Effector memory CD8-positive, alpha-beta T cell (primary cell): ENCODE results near the gene MEGF6.

ENCODE experiments used
- ATAC-seq: fragments of 150-1000 bp; cut with Tn5 transposase; replicated peaks from 2 replicates; pipeline ENCODE4 v1.10.0; 2021; ENCODE audit warnings: mild to moderate bottlenecking, moderate library complexity
- DNase-seq, 3 experiments: peaks; one replicate each; pipeline ENCODE4 v3.0.0; 2021
- H3K27ac Mint-ChIP-seq, 2 donors: one replicate each; pipeline ENCODE4 v1.8.0; 2022; ENCODE audit warnings: mild to moderate bottlenecking in 2 of 2, mixed read lengths in 2 of 2, moderate library complexity in 2 of 2
- H3K27me3 Mint-ChIP-seq, 2 donors: one replicate each; pipeline ENCODE4 v1.8.0; 2022; ENCODE audit warnings: mixed read lengths in 2 of 2
- H3K36me3 Mint-ChIP-seq: one replicate; pipeline ENCODE4 v1.8.0; 2022; ENCODE audit warnings: mild to moderate bottlenecking, moderate library complexity, mixed read lengths; ENCODE audit not compliant: insufficient read depth
- H3K4me1 Mint-ChIP-seq, 2 donors: one replicate each; pipeline ENCODE4 v1.8.0; 2022; ENCODE audit warnings: low read depth in 2 of 2, mixed read lengths in 2 of 2
- H3K4me3 Mint-ChIP-seq, 2 donors: one replicate each; pipeline ENCODE4 v1.8.0; 2022; ENCODE audit warnings: mild to moderate bottlenecking in 2 of 2, mixed read lengths in 2 of 2, moderate library complexity in 2 of 2
- H3K9me3 Mint-ChIP-seq, 2 donors: one replicate each; pipeline ENCODE4 v1.8.0; 2022; ENCODE audit warnings: mixed read lengths in 2 of 2

MEGF6 gene

DNA sequence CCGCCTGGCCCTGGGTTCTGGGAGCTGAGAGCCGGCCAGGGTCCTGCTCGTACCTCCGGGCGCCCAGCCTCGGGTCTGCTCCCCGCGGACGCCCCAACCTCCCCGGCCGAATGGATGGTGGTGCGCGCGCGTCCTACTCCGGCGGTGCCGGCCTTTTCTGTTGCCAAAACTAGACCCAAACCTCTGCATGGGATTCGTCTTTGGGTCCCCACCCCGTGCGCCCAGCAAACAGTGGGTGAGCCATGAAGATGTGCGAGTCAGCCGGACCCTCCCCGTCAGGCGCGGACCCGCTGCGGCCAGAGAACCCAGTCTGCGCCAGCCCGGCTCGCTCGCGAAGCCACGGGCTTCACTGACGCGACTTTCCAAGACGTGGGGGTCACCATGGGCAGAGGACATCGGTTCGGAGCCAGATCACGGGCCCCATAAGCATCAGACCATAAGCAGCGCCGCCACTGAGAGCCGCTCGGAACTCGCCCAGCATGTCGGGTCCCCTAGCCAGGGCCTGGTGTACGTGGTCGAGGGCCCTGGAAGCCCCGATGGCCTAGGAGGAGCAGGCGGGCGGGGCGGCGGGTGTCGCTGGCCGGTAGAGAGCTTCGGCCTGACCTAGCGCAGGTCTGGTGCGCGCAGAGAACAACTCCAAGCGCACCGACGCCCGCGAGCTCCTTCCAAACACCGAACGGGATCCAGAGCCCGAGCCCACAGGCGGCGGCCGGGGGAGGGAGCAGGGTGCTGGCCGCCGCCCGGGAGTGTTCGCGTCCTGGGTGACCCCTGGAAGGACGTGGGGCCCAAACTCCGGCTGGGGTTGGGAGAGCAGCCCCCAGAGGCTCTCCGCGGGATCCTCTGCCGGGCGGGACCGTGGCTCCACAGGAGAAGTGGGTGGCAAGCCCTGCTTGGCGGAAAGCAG is 40.0 kb upstream of the MEGF6 start:
- H3K27me3 Mint-ChIP-seq, result peaks cover 34 to 44% of the 10 kb centered on the region in 2 donors
- no peak for ATAC-seq
- peaks cover 16 to 30% of the 10 kb centered on the region in 2 donors for H3K4me1 Mint-ChIP-seq
- no peak for DNase-seq
- H3K9me3 Mint-ChIP-seq, result no peaks in the 10 kb centered on the region
- peak overlapping the region; percentile 66 to 75 for H3K4me3 Mint-ChIP-seq
- no peak overlapping the region for H3K27ac Mint-ChIP-seq
- H3K36me3 Mint-ChIP-seq, result peaks cover 12% of the 10 kb centered on the region

DNA sequence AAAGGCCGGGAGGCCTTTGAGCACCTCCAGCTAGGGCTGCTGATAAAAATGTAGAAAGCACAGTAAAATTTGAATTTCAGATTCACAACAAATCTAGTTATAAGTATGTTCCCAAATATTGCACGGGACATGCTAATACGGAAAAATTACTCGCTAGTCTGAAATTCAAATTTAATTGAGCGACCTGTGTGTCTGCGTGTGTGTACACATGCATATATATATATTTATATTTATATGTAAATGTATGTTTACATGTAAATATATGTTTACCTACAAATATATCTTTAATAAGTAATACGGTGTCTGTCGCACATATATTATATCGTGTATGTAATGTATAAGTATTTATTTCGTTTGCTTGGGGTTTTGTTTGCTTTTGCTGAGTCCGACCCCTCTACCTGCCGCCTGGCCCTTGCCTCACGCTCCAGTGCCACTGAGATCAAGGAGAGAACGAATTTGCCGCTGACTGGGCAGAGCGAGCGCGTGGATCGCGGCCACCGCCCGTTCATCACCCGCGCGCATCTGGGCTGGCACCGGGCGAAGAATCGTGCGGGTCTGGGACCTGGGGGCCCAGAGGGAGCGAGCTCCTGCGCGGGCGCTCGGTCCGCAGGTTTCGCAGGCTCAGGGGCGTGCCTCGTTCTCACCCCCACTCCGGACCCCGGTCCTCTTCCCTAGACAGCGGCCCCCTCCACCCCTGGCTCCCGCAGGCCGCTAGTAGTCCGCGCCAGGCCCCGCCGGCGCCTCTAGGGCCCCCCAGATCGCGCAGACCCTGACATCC is 39.1 kb upstream of the MEGF6 start:
- Mint-ChIP-seq H3K27ac (peak overlapping the region; percentile 35 to 44), H3K4me1 (peaks cover 16 to 30% of the 10 kb centered on the region in 2 donors), H3K9me3 (no peaks in the 10 kb centered on the region), H3K36me3 (peaks cover 16% of the 10 kb centered on the region), H3K4me3 (peak overlapping the region; percentile 80), H3K27me3 (peaks cover 25 to 36% of the 10 kb centered on the region in 2 donors)
- ATAC-seq (no peak), DNase-seq (no peak)

DNA sequence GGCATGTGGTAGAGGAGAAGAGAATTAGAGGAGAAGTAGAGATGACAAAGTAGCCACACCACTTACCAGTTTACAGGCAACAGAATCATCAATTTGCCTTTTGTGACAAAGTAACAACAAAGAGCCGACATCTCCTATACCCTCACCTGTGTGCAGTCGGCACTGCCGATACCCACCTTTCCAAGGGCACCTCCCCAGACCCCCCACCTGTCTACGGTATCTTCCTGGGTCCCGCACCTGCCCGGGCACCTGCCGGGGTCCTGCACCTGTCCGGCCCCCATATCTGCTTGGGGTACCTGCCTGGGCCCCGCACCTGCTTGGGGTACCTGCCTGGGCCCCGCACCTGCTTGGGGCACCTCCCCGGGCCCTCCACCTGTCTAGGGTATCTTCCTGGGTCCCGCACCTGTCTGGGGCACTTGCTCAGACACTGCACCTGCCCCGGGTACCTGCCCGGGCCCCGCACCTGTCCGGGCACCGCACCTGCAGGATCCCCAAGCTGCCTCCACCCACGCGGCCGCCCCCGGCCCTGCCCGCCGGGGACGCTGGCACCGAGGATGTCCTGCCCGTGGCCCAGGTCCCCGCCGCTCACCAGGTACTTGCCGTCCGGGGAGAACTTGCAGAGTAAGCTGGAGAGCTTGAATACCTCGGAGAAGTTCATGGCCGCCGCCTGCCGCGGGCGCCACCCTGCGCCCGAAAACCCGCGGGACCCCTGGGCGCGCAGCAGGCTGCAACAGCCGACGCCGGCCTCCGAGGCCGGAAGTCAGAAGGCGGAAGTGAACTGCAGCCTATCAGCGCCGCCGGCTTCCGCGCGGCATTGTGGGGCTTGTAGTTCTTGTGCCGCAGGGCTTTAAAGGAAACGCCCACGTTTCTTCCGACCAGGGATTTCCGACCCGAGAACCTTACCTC is 38.3 kb upstream of the MEGF6 start, which contains the start of gene WRAP73:
Gene WRAP73, minus strand, starts transcription at position 762 of the 906 bp plus-strand sequence. Its CDS starts 104 bp downstream, at position 658.
- Mint-ChIP-seq H3K27me3 (peaks cover 21 to 27% of the 10 kb centered on the region in 2 donors), H3K4me1 (peaks cover 16 to 30% of the 10 kb centered on the region in 2 donors), H3K27ac (peak within 1 kb of the TSS; percentile 35 to 44), H3K36me3 (peaks cover 20% of the 10 kb centered on the region), H3K4me3 (peak within 1 kb of the TSS; percentile 80), H3K9me3 (no peaks in the 10 kb centered on the region)
- ATAC-seq (peak; percentile 98), DNase-seq (peak; percentile 80 to 82 (median 81))

DNA sequence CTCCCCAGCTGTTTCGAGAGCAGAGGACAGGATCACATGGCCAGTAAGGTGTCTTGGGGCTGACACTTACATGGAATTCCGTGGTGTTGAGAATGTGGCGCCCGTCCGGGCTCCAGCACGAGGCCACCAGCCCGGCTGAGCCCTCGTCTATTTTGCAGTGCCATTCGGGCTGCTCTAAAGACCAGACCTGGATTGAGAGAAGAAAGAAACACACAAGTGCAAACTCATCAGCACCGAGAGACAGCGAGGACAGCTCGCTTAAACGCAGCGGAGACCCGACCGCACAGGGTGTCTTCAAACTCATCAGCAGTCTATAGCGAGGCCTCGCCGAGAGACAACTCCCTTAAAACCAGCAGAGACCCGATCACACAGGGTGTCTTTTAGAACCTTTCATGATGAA is 35.3 kb upstream of the MEGF6 start:
- Mint-ChIP-seq H3K36me3 (peaks cover 23% of the 10 kb centered on the region), H3K4me3 (no peak overlapping the region), H3K9me3 (no peaks in the 10 kb centered on the region), H3K4me1 (peaks cover 16 to 34% of the 10 kb centered on the region in 2 donors), H3K27ac (no peak overlapping the region), H3K27me3 (peaks cover 5 to 9% of the 10 kb centered on the region in 2 donors)
- DNase-seq, result no peak
- ATAC-seq, result no peak

- DNase-seq (no peak), ATAC-seq (no peak)
- peaks cover 24% of the 10 kb centered on the region for H3K36me3 Mint-ChIP-seq
- peaks cover 12 to 29% of the 10 kb centered on the region in 2 donors for H3K4me1 Mint-ChIP-seq
- H3K27ac Mint-ChIP-seq, result no peak overlapping the region
- H3K4me3 Mint-ChIP-seq, result no peak overlapping the region
- no peaks in the 10 kb centered on the region for H3K9me3 Mint-ChIP-seq
- peaks cover 0 to 1% of the 10 kb centered on the region in 2 donors for H3K27me3 Mint-ChIP-seq
These were observed 34.5 kb upstream of the MEGF6 start for GRCh38 chr1:3645666-3646355.

- peaks cover 24% of the 10 kb centered on the region for H3K36me3 Mint-ChIP-seq
- no peaks in the 10 kb centered on the region for H3K27me3 Mint-ChIP-seq
- H3K27ac Mint-ChIP-seq, result no peak overlapping the region
- DNase-seq (no peak), ATAC-seq (no peak)
- no peak overlapping the region for H3K4me3 Mint-ChIP-seq
- H3K9me3 Mint-ChIP-seq, result no peaks in the 10 kb centered on the region
- H3K4me1 Mint-ChIP-seq, result peaks cover 12 to 26% of the 10 kb centered on the region in 2 donors
These were observed 33.9 kb upstream of the MEGF6 start for GRCh38 chr1:3645247-3645646.

DNA sequence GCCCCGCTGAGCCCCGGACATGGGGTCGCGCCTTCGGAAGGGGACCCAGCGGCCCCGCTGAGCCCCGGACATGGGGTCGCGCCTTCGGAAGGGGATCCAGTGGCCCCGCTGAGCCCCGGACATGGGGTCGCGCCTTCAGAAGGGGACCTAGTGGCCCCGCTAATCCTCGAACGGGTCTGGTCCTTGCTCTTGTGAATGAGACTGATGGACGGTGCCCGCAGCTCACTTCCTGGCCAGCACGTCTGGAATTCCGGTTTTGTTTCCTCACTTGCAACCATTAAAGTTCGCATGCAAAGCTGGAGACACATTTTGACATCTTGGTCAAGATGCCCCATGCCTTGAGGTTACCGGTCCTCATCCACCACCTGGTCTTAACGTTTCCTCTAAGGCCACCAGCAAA is 33.0 kb upstream of the MEGF6 start:
- Mint-ChIP-seq H3K36me3 (peaks cover 19% of the 10 kb centered on the region), H3K4me1 (peaks cover 9 to 22% of the 10 kb centered on the region in 2 donors), H3K27ac (no peak overlapping the region), H3K27me3 (no peaks in the 10 kb centered on the region), H3K4me3 (no peak overlapping the region), H3K9me3 (no peaks in the 10 kb centered on the region)
- ATAC-seq (no peak), DNase-seq (no peak)

DNA sequence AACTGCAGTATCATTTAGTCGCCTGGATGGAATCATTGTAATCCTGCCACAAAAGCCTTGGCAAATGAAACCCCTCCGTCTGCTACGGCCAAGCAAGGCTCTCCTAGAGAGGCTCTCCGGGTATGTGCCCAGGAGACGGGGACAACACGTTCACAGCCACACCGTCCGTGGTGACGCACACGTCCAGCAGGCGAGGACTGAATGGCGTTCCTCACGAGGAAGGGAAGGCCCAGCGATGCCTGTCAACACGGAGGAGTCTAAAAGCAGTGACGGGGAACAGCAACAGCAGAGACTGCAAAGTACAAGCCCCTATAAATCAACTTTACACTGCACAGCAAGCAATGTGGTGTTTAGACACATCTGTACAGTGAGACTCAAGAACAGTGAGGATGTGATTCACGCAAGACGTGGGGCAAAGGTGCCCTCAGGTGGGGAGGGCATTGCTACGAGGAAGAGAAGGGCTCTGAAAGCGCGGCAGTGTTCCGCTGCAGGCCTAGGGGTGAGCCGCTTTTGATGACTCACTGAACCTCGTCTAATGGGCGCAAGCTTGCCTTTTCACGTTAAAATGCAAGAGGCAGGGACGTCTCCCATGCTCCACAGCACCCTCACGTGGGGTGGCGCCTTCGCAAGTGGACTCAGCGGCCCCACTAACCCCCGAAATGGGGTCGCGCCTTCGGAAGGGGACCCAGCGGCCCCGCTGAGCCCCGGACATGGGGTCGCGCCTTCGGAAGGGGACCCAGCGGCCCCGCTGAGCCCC is 31.8 kb upstream of the MEGF6 start:
- Mint-ChIP-seq H3K4me1 (peaks cover 1 to 10% of the 10 kb centered on the region in 2 donors), H3K9me3 (no peaks in the 10 kb centered on the region), H3K36me3 (peaks cover 25% of the 10 kb centered on the region), H3K4me3 (no peak overlapping the region), H3K27ac (no peak overlapping the region), H3K27me3 (no peaks in the 10 kb centered on the region)
- ATAC-seq, result no peak
- no peak for DNase-seq

DNA sequence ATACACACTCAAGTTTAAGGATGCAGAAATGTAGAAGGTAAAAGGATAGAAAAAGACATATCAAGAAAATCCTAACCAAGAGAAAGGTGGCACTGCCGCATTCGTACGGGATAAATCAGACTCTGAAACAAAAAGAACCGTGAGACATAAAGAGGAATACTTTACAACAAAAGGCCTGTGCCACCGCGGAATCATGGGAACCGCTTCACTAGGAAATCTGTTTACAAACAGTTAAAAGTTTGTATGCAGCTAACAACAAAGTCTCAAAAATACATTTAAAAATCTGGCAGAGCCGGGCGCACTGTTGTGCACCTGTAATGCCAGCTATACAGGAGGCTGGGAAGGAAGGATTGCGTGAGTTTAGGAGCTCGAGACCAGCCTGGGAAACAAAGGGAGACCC is 30.5 kb upstream of the MEGF6 start:
- Mint-ChIP-seq H3K4me3 (no peak overlapping the region), H3K9me3 (no peaks in the 10 kb centered on the region), H3K27ac (no peak overlapping the region), H3K36me3 (peaks cover 35% of the 10 kb centered on the region), H3K27me3 (no peaks in the 10 kb centered on the region), H3K4me1 (peaks cover 0 to 8% of the 10 kb centered on the region in 2 donors)
- DNase-seq (no peak), ATAC-seq (no peak)

GRCh38 chr1:3641046-3641760 is 29.9 kb upstream of the MEGF6 start:
- H3K36me3 Mint-ChIP-seq, result peaks cover 38% of the 10 kb centered on the region
- H3K4me1 Mint-ChIP-seq, result peaks cover 0 to 9% of the 10 kb centered on the region in 2 donors
- ATAC-seq (no peak), DNase-seq (no peak)
- no peaks in the 10 kb centered on the region for H3K27me3 Mint-ChIP-seq
- H3K27ac Mint-ChIP-seq, result no peak overlapping the region
- no peak overlapping the region for H3K4me3 Mint-ChIP-seq
- H3K9me3 Mint-ChIP-seq, result no peaks in the 10 kb centered on the region

DNA sequence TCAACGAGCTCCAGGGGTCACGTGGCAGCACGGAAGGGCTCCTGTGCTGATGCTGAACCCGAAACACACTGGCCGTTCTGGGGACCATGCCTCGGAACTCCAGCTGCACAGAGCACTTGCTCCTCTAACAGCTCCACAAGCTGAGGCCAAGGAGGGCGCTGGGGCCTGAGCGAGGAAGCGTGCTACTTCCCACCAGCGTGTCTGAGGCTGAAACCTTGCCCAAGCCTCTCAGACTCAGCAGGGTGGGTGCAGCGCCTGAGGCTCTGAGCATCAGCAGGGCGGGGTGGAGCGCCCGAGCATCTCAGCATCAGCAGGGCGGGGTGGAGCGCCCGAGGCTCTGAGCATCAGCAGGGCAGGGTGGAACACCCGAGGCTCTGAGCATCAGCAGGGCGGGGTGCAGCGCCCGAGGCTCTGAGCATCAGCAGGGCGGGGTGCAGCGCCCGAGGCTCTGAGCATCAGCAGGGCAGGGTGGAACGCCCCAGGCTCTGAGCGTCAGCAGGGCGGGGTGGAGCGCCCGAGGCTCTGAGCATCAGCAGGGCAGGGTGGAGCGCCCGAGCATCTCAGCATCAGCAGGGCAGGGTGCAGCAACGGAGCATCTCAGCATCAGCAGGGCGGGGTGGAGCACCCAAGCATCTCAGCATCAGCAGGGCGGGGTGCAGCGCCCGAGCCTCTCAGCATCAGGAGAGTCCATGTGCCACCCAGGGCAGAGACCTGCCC is 29.0 kb upstream of the MEGF6 start:
- Mint-ChIP-seq H3K36me3 (peaks cover 41% of the 10 kb centered on the region), H3K4me3 (no peak overlapping the region), H3K4me1 (peaks cover 0 to 9% of the 10 kb centered on the region in 2 donors)

More for the DNA sequence above, 29.0 kb upstream of the MEGF6 start:
- Mint-ChIP-seq H3K9me3 (no peaks in the 10 kb centered on the region), H3K27ac (no peak overlapping the region), H3K27me3 (no peaks in the 10 kb centered on the region)
- ATAC-seq (no peak), DNase-seq (no peak)
